DMS153 (cell line): ENCODE results near the gene NSMCE3.

ENCODE experiments used
- DNase-seq: peaks from one replicate; lab custom pipeline; 2025; lab: John Stamatoyannopoulos, UW

The NSMCE3 gene

DNA sequence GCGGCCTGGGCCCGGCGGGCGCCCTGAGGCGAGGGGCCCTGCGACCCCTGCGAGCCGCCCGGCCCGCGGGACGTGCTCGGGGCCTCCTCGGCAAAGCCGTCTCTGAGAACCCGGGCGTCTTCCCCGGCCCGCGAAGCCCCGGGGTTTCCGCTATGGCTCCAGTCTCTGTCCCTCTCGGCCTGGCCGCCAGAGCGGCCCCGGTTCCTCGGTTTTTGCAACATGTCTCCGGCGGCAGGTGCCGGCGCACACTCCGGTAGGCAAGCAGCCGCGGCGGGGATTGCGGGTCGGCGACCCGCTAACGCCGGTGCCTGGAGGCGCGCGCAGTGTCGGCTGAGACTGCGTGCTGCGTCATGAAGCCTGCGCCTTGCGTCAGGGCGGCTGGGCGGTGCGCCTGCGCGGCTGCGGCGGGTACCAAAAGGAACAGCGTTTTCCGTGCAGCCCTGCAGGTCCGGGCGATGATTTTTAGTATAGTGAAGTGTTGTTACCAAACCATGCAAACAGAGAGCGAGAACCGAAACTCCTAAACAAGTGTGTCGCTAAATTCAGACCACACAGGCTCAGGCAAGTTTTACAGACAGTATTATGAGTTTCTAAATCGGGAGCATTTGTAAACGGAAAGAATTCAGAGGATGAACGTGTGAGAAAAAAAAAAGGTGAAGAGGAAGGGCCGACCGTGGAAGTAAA, at the start of gene NSMCE3:
TSS of gene NSMCE3 (minus strand) at position 338 of the 684 bp plus-strand sequence. CDS start at position 221, 117 bp downstream.
- DNase-seq: peak; percentile 53

DNA sequence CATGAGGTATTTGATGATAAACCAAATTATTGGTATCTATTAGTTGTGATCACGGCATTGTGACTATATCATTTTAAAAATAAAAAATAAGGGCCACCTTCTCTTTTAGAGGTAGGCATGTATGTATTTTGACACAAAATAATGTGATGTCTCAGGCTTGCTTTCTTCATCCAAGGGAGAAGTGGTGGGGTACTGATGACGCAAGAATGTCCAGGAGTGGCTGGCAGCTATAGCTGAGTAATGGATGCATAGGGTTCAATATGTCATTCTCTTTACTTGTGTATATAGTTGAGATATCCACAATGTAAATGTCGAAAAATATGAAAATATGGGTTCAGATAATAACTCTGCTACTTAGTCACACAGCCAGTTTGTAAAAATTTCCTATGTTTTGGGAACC, 46.8 kb upstream of the NSMCE3 start:
- DNase-seq: no peak

- no peak for DNase-seq
These were observed 42.8 kb upstream of the NSMCE3 start for GRCh38 chr15:29312387-29312786.

DNA sequence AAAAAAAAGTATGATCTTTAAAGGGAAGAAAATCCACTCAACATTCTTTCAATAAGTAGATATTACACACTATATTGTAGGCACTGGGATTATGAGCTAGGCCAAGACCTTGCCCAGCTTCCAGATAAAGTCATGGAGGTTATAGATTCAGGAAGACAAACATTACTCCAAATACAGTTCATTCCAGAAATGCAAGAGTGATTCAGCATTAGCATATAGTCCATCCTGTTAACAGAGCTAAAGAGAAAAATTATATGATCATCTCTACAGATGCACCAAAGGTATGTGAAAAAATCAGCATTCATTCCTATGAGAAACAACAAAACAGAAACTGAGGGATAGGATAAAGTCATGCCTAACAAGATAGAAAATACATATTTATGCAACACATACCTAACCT, 42.1 kb upstream of the NSMCE3 start:
- no peak for DNase-seq

DNA sequence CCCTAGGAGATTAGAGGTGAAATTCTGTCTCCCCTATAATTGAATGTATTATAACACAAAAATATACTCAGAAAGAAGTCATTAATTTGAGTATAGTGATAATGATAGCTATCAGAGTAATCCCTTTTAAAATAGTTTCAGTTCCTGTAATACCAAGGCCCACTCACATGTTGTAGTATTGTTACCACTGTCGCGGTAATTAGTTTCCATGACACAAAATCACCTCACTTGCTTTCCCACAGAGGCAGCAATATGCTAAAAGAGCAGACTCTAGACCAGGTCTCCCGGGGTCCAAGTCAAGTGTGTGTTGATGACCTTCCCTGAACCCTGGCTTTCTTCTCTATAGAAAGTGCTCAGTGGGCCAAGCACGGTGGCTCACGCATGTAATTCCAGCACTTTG, 39.5 kb upstream of the NSMCE3 start:
- no peak for DNase-seq

GRCh38 chr15:29308299-29308698, 38.7 kb upstream of the NSMCE3 start:
- DNase-seq: no peak

GRCh38 chr15:29305556-29305955, 35.9 kb upstream of the NSMCE3 start:
- DNase-seq: no peak

GRCh38 chr15:29302871-29303270, 33.2 kb upstream of the NSMCE3 start:
- DNase-seq: no peak

- no peak for DNase-seq
These were observed 30.2 kb upstream of the NSMCE3 start for GRCh38 chr15:29299784-29300183.

- no peak for DNase-seq
These were observed 29.7 kb upstream of the NSMCE3 start for GRCh38 chr15:29299331-29299730.

- DNase-seq: no peak
These were observed 25.2 kb upstream of the NSMCE3 start for GRCh38 chr15:29294732-29295325.

DNA sequence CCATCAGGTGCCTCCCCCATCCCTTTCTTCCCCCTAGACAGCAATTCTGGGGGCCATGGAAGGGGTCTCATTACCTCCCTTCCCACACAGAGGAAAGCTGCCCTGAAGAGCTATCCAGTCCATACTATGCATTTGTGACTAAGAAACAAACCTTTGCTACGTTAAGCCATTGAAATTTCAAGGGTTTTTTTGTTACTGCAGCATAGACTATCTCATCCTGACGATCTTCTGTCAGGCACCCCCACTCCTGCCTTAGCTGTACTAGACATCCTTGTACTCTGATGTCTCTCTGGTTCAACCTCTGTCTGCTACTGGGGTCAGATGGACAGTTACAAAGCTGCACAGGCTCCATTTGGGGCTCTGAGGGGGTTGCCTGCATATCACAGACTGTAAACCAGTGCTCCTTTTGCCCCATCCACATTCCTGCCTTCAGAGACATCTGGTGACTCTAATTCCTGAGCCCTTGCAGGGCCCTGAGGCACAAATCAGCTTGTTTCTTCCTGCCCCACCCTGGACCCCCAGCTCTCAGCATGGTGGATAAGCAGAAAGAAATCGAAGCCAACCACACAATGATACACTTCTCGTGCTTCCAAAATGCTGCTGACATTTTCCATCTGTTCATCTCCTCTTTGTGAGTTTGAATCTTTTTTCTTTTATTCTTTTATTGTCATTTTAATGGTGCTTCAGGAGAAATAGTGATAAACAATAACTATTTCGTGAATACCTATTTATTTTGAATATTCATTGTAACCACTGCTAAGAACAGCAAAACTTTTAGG, 21.6 kb upstream of the NSMCE3 start:
- DNase-seq: no peak

DNA sequence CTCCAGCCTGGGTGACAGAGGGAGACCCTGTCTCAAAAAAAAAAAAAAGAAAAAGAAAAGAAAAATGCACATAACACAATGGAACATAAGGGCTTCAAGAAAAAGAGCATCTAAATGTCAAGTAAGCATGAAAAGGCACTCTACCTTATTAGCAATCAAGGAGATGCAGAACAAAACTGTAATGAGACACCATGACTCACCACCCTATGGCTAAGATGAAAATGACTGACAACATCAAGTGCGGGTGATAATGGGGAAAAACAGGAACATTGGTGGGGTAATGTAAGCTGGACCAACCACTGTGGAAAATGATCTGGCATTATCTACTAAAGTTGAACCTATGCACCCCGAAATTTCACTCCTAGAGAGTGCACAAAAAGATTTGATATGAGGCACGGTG, 19.6 kb upstream of the NSMCE3 start:
- no peak for DNase-seq

DNA sequence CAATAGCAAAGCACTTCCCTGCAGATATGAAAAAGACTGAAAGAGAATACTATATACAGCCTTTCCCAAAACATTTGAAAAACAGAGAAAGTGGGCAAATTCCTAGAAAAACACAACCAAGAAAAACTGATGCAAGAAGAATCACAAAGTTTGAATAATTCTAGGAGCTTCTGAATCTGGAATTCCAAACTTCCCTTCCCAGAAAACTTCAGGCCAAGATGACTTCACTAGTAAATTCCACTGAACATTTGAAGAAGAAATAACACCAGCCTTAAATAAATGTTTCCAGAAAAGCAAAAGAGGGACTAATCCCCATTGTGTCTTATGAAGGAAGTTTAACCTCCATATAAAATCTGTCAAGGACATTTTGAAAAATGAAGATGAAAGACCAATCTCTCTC, 15.8 kb upstream of the NSMCE3 start:
- no peak for DNase-seq

DNA sequence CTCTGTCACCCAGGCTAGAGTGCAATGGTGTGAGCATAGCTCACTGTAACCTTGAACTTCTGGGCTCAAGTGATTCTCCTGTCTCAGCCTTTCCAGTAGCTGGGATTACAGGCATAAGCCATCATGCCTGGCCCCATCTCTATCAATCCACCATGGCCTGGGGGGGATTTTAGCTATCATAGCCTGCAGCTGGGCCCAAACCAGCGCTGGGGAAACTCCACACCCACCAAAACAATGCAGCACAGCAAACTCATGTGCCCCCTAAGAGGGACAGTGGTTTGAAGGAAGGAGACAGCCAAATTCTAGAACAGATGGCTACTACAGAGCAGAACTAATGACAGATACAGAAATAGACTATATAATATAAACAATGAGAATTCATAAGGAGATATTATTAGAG, 13.8 kb upstream of the NSMCE3 start:
- DNase-seq: no peak

DNA sequence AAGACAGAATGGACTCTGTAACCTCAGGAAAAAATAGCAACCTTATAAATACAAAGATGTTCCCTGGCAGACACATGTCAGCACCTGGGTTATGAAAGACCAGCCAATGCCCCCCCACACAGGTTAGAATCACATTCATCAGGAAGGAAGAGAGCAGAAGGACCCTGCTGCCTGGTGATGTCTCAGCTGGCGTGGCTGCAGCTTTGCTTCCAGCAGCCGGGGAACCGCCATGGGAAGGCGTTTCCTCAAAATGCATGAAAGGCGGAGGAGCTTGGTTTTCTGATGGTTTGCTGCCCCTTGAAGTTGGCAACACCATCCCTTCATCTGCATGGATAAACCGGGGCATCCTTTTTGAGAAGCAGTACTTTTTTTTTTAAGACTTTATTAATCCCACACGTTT, 10.9 kb upstream of the NSMCE3 start:
- no peak for DNase-seq

- DNase-seq: no peak
These were observed 8.9 kb upstream of the NSMCE3 start for GRCh38 chr15:29278436-29279105.

DNA sequence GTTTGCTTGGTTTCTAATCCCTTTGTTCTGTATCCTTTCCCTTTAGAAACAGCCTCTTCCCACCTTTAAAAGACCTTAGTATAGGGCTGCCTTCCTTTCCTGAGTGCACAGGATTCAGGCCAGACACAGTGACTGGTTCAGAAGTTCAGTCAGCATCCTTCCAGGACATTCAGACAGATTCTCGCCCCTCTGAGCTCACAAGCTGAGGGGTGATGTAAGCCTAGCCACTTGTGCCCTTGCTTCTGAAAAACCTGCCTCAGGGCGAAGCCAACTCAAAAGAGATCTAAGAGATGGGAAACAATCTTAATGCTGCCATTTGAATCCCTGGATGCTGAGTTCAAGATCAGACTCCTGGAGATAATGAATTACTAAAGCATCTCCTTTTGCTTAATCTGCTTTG, 6.7 kb upstream of the NSMCE3 start:
- no peak for DNase-seq

GRCh38 chr15:29275855-29276254, 6.2 kb upstream of the NSMCE3 start:
- DNase-seq: no peak

GRCh38 chr15:29274946-29275345, 5.3 kb upstream of the NSMCE3 start:
- DNase-seq: no peak

DNA sequence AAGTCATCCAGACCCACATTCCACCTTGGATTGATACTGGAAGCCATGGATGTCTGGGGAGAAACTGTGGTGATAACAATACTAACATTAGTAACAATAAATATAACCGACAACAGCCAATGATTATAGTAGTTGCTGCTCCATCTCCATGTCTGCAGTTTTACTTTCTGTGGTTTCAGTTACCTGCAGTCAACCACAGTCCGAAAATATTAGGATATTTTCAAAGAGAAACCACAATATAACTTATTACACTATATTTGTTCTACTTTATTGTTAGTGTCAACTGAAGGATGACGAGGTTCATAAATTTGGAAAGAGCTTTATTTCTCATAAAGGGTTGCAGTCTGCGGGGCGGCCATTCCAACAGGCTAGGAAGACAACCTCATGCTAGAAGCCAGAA, 2.6 kb upstream of the NSMCE3 start:
- no peak for DNase-seq

GRCh38 chr15:29270976-29271375, 1.4 kb upstream of the NSMCE3 start:
- no peak for DNase-seq
